Fibroblast of skin of left quadriceps (primary cell): Measurements from ENCODE around the gene MAP3K3.

Experiments
- DNase-seq, 2 experiments: peaks; one replicate each; pipeline ENCODE4 v3.0.0-alpha.2; 2013; ENCODE audit warnings: low read depth in 2 of 2

Gene MAP3K3

DNA sequence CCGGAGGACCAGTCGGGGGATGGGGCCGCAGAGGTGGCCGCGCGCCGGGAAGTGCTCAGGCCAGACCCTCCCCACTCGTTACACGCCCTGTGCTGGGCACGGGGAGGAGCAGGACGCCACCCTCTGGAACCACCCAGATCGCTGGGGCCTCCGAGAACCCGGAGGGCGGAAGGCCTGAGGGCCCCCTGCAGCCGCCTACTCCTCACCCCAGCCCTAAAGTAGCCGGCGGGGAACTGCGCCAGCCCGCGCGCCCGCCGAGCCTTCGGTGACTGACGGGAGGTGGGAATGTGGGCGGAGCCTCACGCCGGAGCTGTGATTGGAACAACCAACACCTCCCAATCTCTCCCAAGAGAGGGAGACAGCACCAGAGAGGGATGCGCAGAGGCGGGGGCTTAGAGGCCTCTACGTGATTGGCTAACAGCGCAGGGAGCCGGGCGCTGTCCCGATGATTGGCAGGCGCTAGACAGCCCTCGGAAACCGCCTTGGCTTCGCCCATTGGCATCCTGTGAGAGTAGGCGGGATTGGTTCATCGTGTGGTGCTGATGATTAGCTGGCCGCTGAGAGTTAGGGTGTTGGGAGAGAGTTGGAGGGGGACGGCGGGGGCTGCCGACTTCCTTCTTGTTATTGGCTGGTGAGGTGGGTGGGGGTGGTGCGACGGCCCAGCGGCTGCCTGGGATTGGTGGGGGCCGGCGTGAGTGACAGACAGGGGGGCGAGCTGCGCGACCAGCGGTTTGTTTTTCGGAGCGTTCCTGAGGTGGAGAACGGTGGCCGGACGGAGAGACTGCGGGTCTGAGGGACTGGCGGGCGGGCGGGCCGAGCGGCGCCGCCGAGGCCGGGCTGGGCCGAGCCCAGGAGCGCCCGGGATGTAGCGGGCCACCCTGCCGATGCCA lies at the start of gene MAP3K3:
Gene MAP3K3 (plus strand): TSS at position 734 of the 890 bp plus-strand sequence. CDS start 343 bp downstream, outside the sequence.
- DNase-seq: peak; percentile 100

GRCh38 chr17:63573634-63574033 lies 48.6 kb upstream of the MAP3K3 start:
- no peak for DNase-seq

GRCh38 chr17:63578027-63578768 lies 44.0 kb upstream of the MAP3K3 start:
- DNase-seq: no peak

DNA sequence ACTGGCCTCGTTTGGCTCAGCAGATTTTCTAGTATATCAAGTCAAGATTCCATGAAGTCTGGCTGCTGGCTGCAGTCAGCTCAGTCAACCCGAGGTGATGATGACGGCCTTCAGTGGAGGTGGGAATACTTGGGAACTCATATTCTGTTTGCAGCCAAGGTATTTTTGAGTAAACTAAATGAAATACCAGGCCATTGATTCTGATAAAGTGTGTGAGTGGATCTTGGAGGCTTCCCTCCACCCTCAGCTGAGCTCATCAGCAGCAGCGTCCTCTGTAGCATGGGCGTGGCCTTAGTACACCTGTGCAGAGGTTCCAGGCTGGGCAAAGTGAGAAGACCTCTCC lies 43.5 kb upstream of the MAP3K3 start:
- no peak for DNase-seq

- DNase-seq: no peak
Measured at GRCh38 chr17:63579633-63580032, 42.6 kb upstream of the MAP3K3 start.

DNA sequence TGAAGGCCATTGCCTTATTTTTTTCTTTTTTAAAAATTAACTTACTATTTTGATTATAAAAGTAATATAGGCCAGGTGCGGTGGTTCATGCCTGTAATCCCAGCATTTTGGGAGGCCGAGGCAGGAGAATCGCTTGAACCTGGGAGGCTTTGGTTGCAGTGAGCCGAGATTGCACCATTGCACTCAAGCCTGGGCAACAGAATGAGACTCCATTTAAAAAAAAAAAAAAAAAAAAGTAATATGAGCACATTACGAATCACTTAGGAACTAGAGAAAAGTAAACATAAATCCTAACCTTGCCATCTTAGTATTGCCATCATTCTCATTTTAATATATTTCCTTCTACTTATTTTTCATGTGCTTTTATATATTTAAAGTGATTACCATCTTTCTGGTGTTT lies 34.4 kb upstream of the MAP3K3 start:
- no peak for DNase-seq

GRCh38 chr17:63588797-63589196 lies 33.4 kb upstream of the MAP3K3 start:
- no peak for DNase-seq

- no peak for DNase-seq
Measured at GRCh38 chr17:63589646-63590045, 32.6 kb upstream of the MAP3K3 start.

DNA sequence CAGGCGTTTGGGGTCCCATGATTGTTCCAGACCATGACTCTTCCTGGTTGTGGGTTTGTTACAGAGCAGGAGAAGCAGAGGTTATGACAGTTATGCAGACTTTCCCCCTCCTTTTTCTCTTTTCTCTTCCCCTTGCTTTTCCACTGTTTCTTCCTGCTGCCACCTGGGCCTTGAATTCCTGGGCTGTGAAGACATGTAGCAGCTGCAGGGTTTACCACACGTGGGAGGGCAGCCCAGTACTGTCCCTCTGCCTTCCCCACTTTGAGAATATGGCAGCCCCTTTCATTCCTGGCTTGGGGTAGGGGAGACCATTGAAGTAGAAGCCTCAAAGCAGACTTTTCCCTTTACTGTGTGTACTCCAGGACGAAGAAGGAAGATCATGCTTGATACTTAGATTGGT lies 29.4 kb upstream of the MAP3K3 start:
- DNase-seq: no peak

DNA sequence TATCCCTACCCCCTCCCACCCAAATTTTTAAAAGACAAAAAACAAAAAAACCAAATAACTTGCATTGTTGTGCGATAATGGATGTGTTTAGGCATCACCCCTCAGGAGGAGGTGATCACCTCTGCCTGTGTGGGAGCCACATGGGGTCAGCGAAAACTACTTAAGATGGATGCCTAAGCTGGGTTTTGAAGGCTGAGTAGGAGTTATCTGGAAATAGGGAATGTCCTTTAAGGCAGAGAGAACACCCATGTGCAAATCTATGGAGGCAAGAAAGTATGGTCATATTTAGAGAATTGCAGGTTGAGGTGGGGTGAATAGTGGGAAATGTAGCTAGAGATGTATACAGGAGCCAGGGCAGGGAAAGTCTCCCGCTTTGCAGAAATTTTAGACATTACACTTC lies 27.1 kb upstream of the MAP3K3 start:
- no peak for DNase-seq

DNA sequence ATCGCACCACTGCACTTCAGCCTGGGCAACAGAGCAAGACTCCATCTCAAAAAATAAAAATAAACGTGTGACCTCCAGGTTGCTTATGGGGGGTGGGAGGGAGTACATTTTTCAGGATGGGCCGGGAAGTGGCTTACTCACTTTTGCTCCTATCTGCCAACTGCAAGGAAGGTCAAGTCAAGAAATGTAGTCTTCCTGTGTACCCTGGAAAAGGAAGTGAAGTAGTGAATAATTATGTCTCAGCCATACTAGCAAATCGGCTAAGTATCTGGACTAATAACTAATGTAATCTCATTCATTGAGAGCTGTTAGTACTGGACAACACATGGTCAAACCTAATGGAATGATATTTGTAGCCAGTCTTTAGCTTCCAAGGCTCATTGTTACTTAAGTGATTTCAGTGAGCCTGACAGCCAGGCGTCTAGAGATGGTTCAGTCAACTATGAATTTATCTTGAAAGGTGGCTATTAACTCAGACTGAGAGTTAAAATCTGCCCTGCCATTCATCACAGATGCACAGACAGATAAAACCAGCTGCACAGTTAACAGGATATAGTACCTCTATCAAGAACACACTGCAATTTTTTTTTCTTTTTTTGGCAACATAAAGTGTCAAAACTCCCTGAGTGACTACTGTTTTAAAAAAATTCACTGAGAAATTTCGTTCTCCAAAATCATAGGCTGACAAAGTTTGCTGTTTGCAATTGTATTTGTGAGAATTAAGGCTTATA lies 25.2 kb upstream of the MAP3K3 start:
- no peak for DNase-seq

- no peak for DNase-seq
Measured at GRCh38 chr17:63598281-63598680, 23.9 kb upstream of the MAP3K3 start.

- DNase-seq: peak; percentile 62 to 64
Measured at GRCh38 chr17:63600569-63601438, 21.4 kb upstream of the MAP3K3 start, which contains the start of gene TACO1. Gene TACO1 (plus strand): TSS chr17:63600895. CDS start chr17:63601084, 189 bp downstream.

DNA sequence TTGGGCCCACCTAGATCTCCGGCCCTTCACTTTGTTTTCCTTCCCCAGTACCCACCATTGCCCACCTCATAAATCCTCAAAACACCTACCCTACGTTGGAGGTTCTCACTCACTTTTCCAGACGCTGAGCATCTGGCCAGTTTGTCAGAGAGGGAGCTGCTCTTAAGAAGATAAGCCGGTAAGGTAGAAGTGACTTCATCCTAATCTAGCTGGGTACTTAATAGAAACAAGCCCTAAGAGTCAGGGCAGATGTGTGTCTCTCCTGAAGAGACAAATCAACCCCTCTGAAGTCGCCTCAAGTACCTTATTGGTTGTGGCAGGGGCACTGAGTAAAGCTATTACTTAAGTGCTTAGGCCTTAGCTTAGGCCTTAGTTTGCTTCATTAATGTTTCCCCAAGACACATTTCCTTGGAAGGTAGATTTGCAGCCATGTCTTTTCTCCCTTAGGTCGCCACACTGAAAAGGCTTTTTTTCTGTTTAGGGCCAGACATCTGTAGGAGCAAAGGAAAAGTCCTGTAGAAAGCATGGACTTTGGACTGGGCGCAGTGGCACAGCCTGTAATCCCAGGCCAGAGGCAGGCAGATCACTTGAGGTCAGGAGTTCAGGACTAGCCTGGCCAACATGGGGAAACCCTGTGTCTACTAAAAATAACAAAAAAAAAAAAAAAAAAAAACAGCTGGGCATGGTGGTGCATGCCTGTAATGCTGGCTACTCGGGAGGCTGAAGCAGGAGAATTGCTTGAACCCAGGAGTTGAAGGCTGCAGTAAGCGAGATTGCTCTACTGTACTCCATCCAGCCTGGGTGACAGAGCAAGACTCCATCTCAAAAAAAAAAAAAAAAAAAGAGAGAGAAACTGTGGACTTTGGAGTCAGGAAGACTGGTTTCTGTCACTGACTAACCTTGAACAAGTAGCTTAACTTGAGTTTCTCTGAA lies 20.5 kb upstream of the MAP3K3 start:
- no peak for DNase-seq

GRCh38 chr17:63609816-63610573 lies 12.2 kb upstream of the MAP3K3 start:
- no peak for DNase-seq

DNA sequence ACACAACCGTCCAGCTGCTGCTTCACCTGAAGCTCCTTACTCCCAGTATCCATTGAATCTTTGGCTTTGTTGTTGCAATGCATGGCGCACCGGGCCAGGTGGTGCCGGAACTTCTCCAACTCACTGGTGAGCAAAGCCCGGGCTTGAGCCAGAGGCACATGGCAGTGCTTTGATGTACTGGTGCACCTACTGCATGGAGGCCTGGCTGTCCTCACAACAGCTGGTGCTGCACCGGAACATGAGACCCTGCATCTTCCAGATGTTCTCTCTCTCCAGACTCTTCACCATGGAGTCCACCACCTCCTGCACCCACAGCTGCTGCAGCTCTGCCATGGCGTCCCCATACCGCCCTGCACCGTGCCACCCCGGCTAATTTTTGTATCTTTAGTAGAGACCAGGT lies 11.4 kb upstream of the MAP3K3 start:
- no peak for DNase-seq

DNA sequence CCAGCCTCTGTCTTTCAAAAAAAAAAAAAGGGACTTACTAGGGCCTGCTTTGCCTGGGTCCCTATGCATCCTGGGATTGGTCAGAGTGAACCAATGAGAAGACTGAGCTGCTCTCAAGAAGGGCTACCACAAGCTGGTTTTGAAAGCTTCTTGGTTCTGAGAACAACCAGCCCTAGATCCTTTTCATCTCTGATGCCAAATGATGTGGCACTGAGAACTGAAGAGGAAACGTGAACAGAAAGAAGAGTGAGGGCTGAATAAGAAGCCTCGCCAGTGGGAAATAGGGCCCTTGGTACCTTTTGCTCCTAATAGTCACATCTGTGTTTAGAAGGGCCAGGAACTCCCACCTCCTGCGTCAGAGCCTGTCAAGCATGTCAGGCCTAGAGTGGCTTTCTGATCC lies 10.9 kb upstream of the MAP3K3 start:
- no peak for DNase-seq

DNA sequence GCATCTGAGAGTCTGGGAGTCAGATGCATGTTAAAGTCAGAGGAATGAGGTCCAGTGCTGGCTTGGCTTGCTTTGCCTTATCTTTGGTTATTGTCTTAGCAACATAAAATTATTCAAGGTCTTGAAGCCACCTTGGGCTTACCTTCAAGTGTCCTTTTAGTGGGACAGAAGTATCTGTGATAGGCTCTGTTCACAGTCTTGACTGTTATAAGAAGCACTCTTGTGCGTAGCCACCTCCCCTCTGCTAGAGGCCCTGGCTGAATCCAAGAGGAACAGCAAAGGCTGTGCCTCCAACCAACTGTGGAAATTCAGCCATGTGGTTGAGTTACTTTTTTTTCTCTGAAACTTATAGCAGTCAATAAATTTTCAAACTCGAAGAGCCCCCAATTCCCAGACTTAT lies 8.6 kb upstream of the MAP3K3 start:
- DNase-seq: no peak

- DNase-seq: no peak
Measured at GRCh38 chr17:63621229-63621683, 961 bp upstream of the MAP3K3 start.
